ENCODE results near the gene TRAF7.

Gene TRAF7

GRCh38 chr16:2212362-2213324, 57.1 kb downstream of the TRAF7 start:
- peak overlapping the region; percentile 90 for H3K4me3 ChIP-seq (ENCODE audit: low read length)
- no peak for TF ChIP-seq ZNF274 (IDR thresholded peaks at IDR 0.05; ENCODE audit: low read depth, low read length)

- TF ChIP-seq ZNF274 (IDR thresholded peaks at IDR 0.05; ENCODE audit: low read depth, low read length) = no peak
- H3K4me3 ChIP-seq (ENCODE audit: low read length) = peak overlapping the region; percentile 90
These were observed 58.5 kb downstream of the TRAF7 start for GRCh38 chr16:2213817-2214718.

GRCh38 chr16:2214719-2214968, 59.1 kb downstream of the TRAF7 start, which contains the start of gene PGP:
Gene PGP, minus strand, starts transcription at chr16:2214840. Its CDS starts 63 bp downstream, at chr16:2214777.
- H3K4me3 ChIP-seq (ENCODE audit: low read length) = peak within 1 kb of the TSS; percentile 96
- no peak for TF ChIP-seq ZNF274 (IDR thresholded peaks at IDR 0.05; ENCODE audit: low read depth, low read length)

- no peak for TF ChIP-seq ZNF274 (IDR thresholded peaks at IDR 0.05; ENCODE audit: low read depth, low read length)
- H3K4me3 ChIP-seq (ENCODE audit: low read length) = peak overlapping the region; percentile 96; the same call in 1 of the 2 replicates
These were observed 60.7 kb downstream of the TRAF7 start for GRCh38 chr16:2216330-2216729.

GRCh38 chr16:2223221-2223941, 67.8 kb downstream of the TRAF7 start, which contains the start of gene E4F1:
Gene E4F1, plus strand, starts transcription at chr16:2223591. Its CDS starts 23 bp downstream, at chr16:2223614.
- peak within 1 kb of the TSS; percentile 88 for H3K4me3 ChIP-seq (ENCODE audit: low read length)
- no peak for TF ChIP-seq ZNF274 (IDR thresholded peaks at IDR 0.05; ENCODE audit: low read depth, low read length)

GRCh38 chr16:2223942-2224486, 68.4 kb downstream of the TRAF7 start:
- peak overlapping the region; percentile 88 for H3K4me3 ChIP-seq (ENCODE audit: low read length)
- TF ChIP-seq ZNF274 (IDR thresholded peaks at IDR 0.05; ENCODE audit: low read depth, low read length) = no peak

GRCh38 chr16:2226245-2226793, 70.7 kb downstream of the TRAF7 start:
- no peak for TF ChIP-seq ZNF274 (IDR thresholded peaks at IDR 0.05; ENCODE audit: low read depth, low read length)
- no peak overlapping the region for H3K4me3 ChIP-seq (ENCODE audit: low read length)

- TF ChIP-seq ZNF274 (IDR thresholded peaks at IDR 0.05; ENCODE audit: low read depth, low read length) = no peak
- no peak overlapping the region for H3K4me3 ChIP-seq (ENCODE audit: low read length)
These were observed 71.3 kb downstream of the TRAF7 start for GRCh38 chr16:2226918-2227317.
